Upper lobe of left lung (tissue), 6 donors: ENCODE results near the gene CLPTM1L. TPM values are rescaled to one million over a fixed set of nuclear protein-coding genes. Genes with fewer than 3 reads are reported as not detected.

Experiments
- ATAC-seq, 2 donors: fragments of 200-7000 bp; cut with Tn5 transposase; one replicate each; pipeline ENCODE4 v1.9.1; 2022; ENCODE audit warnings: mild to moderate bottlenecking in 2 of 2, moderate library complexity in 2 of 2; ENCODE audit not compliant: low FRiP score in 2 of 2
- DNase-seq, 2 donors: peaks; one replicate each; pipeline ENCODE4 v3.0.0-alpha.2; 2019 to 2020
- H3K27ac ChIP-seq, 4 donors: fragments of 200-600 bp; sonication (generic); one replicate each; pipeline ENCODE4 v1.5.1; 2016 to 2019
- H3K27me3 ChIP-seq, 4 donors: fragments of 200-600 bp; sonication (generic); one replicate each; pipeline ENCODE4 v1.5.1; 2017 to 2019
- H3K36me3 ChIP-seq, 4 donors: fragments of 200-600 bp; sonication (generic); one replicate each; pipeline ENCODE4 v1.5.1; 2016 to 2019
- H3K4me1 ChIP-seq, 4 donors: fragments of 200-600 bp; sonication (generic); one replicate each; pipeline ENCODE4 v1.5.1; 2018 to 2019
- H3K4me3 ChIP-seq, 4 donors: fragments of 200-600 bp; sonication (generic); one replicate each; pipeline ENCODE4 v1.5.1; 2017 to 2019; ENCODE audit warnings: mild to moderate bottlenecking in 2 of 4, moderate library complexity in 1 of 4
- H3K9me3 ChIP-seq, 4 donors: fragments of 200-600 bp; sonication (generic); one replicate each; pipeline ENCODE4 v1.5.1; 2018 to 2019
- CTCF ChIP-seq, 6 experiments: fragments of 450-650 bp in 4 of 6; fragments of 200-600 bp in 2 of 6; sonication (generic) in 2 of 6; IDR thresholded peaks; one replicate each; pipeline ENCODE4 v1.5.1; 2016 to 2019; ENCODE audit warnings: antibody characterized with exemption in 6 of 6
- EP300 ChIP-seq, 4 donors: sonication (generic); formaldehyde crosslinking; IDR thresholded peaks; one replicate each; pipeline ENCODE4 v1.5.1; 2017; ENCODE audit warnings: antibody characterized with exemption in 4 of 4, control low read depth in 2 of 4
- POLR2A ChIP-seq, 4 donors: fragments of 450-650 bp; IDR thresholded peaks; one replicate each; pipeline ENCODE4 v1.5.1; 2016 to 2017; ENCODE audit warnings: antibody characterized with exemption in 4 of 4, mild to moderate bottlenecking in 2 of 4
- POLR2AphosphoS5 ChIP-seq, 2 donors: sonication (generic); formaldehyde crosslinking; IDR thresholded peaks; one replicate each; pipeline ENCODE4 v1.5.1; 2017; ENCODE audit warnings: antibody characterized with exemption in 2 of 2
- WGBS, 2 donors: methylation state at CpG; one replicate each; pipeline ENCODE4 v1.1.5; 2017 to 2018; 5-methylcytosine and 5-hydroxymethylcytosine counted together
- total RNA-seq, 6 donors: library from RNA; depleted of rRNA in 4 of 6; stranded (reverse); fragments of >200 nt in 4 of 6; gene quantifications; one replicate each; pipeline versions ENCODE4 v1.1.0 to v1.2.1, GENCODE V29; 2016 to 2021
- donor health status: DM: no; HTN: no; CAD: no; lungs with moderate emphysema.
- donor health status: DM: no; HTN: yes; CAD: no; lungs with severe emphysema.

Gene CLPTM1L
- total RNA-seq, 6 donors from 2014 or later, result 135 to 311 (median 204) TPM

- H3K27ac ChIP-seq, result no peak overlapping the region
- no peak for ATAC-seq
- no peak overlapping the region for H3K4me3 ChIP-seq
- WGBS, 2 donors, result 84 to 88% methylated on average over 6 to 11 of the region's 11 CpGs
- H3K4me1 ChIP-seq, result no peaks in the 10 kb centered on the region
- H3K9me3 ChIP-seq, result no peaks in the 10 kb centered on the region
- no peaks in the 10 kb centered on the region for H3K27me3 ChIP-seq
- H3K36me3 ChIP-seq, result no peaks in the 10 kb centered on the region
- TF ChIP-seq POLR2AphosphoS5 (IDR thresholded peaks at IDR 0.05) (no peak), EP300 (IDR thresholded peaks at IDR 0.05) (no peak), CTCF (IDR thresholded peaks at IDR 0.05) (no peak)
- no peak for DNase-seq
Measured at GRCh38 chr5:1392261-1392660, 47.4 kb upstream of the CLPTM1L start.

GRCh38 chr5:1391691-1392090 is 46.8 kb upstream of the CLPTM1L start:
- ATAC-seq, result no peak
- Histone ChIP-seq H3K36me3 (no peaks in the 10 kb centered on the region), H3K4me1 (peaks cover 0 to 4% (median 2%) of the 10 kb centered on the region in 4 donors), H3K4me3 (no peak overlapping the region), H3K27me3 (no peaks in the 10 kb centered on the region), H3K9me3 (no peaks in the 10 kb centered on the region), H3K27ac (no peak overlapping the region)
- WGBS, 2 donors, result 67 to 75% methylated on average over 6 to 7 of the region's 11 CpGs
- TF ChIP-seq CTCF (IDR thresholded peaks at IDR 0.05) (no peak), EP300 (IDR thresholded peaks at IDR 0.05) (no peak), POLR2A (IDR thresholded peaks at IDR 0.05) (no peak), POLR2AphosphoS5 (IDR thresholded peaks at IDR 0.05) (no peak)
- DNase-seq, result no peak

- no peak overlapping the region for H3K4me3 ChIP-seq
- peaks cover 0 to 10% (median 6%) of the 10 kb centered on the region in 4 donors for H3K4me1 ChIP-seq
- DNase-seq (no peak), ATAC-seq (no peak)
- no peaks in the 10 kb centered on the region for H3K9me3 ChIP-seq
- WGBS, 2 donors, result 85 to 90% methylated on average over 6 to 21 of the region's 21 CpGs
- H3K36me3 ChIP-seq, result no peaks in the 10 kb centered on the region
- no peaks in the 10 kb centered on the region for H3K27me3 ChIP-seq
- TF ChIP-seq POLR2AphosphoS5 (IDR thresholded peaks at IDR 0.05) (no peak), CTCF (IDR thresholded peaks at IDR 0.05) (no peak), POLR2A (IDR thresholded peaks at IDR 0.05) (no peak), EP300 (IDR thresholded peaks at IDR 0.05) (no peak)
- no peak overlapping the region for H3K27ac ChIP-seq
Measured at GRCh38 chr5:1390861-1391600, 46.1 kb upstream of the CLPTM1L start.

GRCh38 chr5:1390333-1390732 is 45.4 kb upstream of the CLPTM1L start:
- Histone ChIP-seq H3K36me3 (no peaks in the 10 kb centered on the region), H3K9me3 (no peaks in the 10 kb centered on the region), H3K4me1 (peaks cover 4 to 17% (median 8%) of the 10 kb centered on the region in 4 donors), H3K27me3 (no peaks in the 10 kb centered on the region), H3K27ac (no peak overlapping the region), H3K4me3 (no peak overlapping the region)
- no peak for ATAC-seq
- no peak for DNase-seq
- no peak for TF ChIP-seq POLR2AphosphoS5 (IDR thresholded peaks at IDR 0.05)
- no peak for TF ChIP-seq POLR2A (IDR thresholded peaks at IDR 0.05)
- no peak for TF ChIP-seq EP300 (IDR thresholded peaks at IDR 0.05)
- no peak for TF ChIP-seq CTCF (IDR thresholded peaks at IDR 0.05)
- WGBS, 2 donors, result 74 to 76% methylated on average over 4 to 7 of the region's 7 CpGs
